NCI-H1105 treated with DMSO at 0.1 percent for 48 hours (cell line): ENCODE data around the gene NFIA.
A peak's percentile ranks its signal among the peaks of the same experiment; 100 is the strongest.

Experiments
- DNase-seq: peaks from one replicate; lab custom pipeline; 2025; lab: John Stamatoyannopoulos, UW

NFIA gene

DNA sequence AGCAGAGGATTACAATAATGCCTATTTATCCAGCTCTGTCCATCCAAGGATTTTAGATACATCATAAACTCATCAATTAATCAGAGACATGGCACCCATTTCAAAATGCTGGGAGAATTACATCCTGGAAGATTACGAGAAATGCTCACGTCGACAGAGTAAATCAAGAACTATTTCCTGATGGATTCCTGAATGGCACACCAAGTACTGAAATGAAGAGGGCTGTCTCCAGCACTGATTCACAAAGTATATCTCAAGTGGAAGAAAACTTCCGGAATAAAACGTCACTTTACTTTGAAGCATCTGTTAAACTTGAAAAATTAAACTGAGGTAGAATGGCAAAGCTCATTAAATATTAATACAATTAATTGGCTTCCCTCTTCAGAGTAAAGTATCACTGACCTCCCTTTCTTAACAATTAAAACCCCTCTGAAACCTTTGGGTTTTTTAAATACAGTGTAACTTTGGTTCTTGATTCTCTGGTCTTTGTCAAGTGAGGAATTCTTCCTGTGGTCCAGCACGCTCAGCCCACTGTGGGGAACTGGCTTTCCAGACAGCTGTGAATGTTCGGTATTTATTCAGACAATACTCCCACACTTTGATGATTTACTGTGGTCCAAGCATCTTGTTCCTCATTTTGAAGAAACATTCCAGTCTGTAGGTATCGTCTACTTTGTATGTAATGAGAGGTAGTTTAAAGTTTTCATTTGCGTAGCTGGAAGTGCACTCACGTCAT, 288.0 kb downstream of the NFIA start:
- no peak for DNase-seq

DNA sequence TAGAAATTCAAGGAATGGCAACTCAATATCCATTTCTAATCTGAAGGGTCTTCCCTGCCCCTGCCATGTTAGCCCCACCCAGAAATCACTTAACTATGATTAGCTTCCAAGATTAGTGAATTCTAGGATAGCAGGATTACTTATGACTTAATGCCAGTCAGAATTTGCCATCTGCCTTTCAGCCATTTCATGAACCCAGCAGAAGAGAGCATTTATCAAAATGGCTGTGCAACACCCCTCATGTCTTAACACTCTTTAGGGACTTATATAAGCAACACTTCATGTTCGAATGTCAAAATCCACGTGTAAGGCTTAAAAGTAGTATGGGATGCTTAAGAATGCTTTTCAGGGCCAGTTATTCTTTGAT, 288.5 kb downstream of the NFIA start:
- DNase-seq: no peak

- no peak for DNase-seq
Observed at GRCh38 chr1:61372944-61373343, 290.6 kb downstream of the NFIA start.

- DNase-seq: no peak
Observed at GRCh38 chr1:61374156-61374555, 291.8 kb downstream of the NFIA start.

DNA sequence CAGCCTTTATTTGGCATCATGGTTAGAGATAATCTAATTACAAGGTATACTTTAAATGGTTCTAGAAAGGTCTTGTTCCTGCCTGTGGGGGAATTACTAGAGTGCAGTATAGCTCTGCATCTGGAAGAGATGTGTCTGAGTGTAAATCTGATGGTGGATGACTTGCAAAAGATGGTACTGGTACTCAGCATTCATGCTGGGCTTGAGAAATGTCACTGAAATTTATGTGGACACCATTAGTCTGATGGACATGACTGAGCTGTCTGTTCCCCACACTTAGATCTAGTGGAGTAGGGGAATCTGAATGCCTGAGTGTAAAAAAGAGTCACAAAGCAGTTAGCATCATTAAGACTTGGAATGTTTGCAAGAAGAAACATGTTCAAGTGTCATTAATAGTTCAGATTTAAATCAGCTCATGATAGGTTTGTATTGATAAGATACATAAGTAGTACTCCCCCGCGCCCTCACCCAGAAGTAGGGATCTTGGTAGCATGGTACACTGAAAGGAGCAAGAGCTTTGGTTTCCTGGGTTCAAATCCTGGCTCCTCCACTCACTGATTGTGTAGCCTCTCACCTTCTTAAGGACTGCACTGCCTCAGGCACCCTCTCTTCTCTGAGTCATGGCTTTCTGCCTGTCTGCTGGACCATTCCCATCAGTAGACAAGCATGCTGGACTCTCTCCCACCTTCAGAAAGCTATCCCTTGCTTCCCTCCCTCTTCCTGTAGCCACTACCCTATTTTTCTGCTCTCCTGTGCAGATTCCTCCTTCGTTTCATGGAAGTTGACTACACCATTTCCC, 292.9 kb downstream of the NFIA start:
- DNase-seq: no peak

- DNase-seq: no peak
Observed at GRCh38 chr1:61376151-61376550, 293.8 kb downstream of the NFIA start.

GRCh38 chr1:61377242-61377958, 295.0 kb downstream of the NFIA start:
- DNase-seq: no peak

DNA sequence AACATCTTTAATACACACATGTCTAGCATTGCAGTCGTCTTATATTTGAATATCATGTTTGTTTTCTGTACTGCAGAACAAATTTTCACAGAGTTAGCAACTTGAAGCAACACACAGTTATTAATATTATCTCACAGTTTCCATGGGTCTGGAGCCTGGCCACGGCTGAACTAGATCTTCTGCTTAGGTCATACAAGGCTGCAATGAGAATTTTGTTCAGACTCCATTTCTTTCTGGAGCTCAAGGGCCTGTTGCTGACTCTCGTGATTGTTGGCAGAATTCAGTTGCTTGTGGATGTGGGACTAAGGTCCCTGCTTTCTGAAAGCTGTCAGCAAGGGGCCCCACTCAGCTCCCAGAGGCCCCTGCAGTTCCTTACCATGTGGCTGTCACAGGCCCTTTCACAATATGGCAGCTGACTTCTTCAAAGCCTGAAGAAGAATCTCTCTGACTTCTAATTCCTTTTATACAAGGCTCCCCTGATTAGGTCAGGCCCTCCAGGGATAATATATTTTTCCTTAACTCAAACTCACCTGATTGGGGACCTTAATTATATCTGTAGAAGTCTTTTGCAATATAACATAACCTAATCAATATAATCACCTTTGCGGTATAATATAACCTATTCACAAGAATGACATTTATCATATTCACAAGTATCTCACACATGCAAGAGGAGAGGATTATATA, 296.3 kb downstream of the NFIA start:
- no peak for DNase-seq

- DNase-seq: no peak
Observed at GRCh38 chr1:61379693-61380092, 297.3 kb downstream of the NFIA start.

GRCh38 chr1:61380561-61380960, 298.2 kb downstream of the NFIA start:
- DNase-seq: no peak

GRCh38 chr1:61386323-61386722, 304.0 kb downstream of the NFIA start:
- DNase-seq: no peak

DNA sequence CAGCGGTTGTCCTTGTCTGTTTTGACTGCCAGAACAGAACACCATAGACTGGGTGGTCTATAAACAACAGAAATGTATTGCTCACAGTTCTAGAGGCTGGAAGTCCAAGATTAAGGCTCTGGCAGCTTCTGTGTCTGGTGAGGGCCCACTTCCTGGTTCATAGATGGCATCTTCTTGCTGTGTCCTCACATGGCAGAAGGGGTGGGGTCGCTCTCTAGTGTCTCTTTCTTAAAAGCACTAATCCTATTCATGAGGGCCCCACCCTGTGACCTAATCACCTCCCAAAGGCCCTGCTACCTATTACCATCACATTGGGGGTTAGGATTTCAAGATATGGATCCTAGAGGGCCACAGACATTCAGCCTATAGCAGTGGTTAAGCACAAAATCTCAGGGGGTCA, 304.4 kb downstream of the NFIA start:
- no peak for DNase-seq

GRCh38 chr1:61387829-61388228, 305.5 kb downstream of the NFIA start:
- DNase-seq: no peak

DNA sequence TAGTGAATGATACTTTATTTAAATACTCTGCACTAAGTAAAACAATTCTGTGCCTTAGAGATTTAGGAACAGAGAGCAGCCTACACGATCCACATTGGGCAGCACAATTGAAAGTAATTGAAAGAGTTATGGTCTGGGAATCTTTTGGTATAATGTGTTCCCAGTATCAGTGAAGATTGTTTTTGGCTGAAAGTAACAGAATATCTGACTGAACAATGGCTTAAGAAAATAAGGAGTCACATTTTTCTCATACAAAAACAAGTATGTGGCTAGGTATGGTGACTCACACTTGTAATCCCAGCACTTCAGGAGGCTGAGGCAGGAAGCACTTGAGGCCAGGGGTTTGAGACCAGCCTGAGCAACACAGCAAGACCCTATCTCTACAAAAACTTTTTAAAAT, 306.2 kb downstream of the NFIA start:
- DNase-seq: no peak

DNA sequence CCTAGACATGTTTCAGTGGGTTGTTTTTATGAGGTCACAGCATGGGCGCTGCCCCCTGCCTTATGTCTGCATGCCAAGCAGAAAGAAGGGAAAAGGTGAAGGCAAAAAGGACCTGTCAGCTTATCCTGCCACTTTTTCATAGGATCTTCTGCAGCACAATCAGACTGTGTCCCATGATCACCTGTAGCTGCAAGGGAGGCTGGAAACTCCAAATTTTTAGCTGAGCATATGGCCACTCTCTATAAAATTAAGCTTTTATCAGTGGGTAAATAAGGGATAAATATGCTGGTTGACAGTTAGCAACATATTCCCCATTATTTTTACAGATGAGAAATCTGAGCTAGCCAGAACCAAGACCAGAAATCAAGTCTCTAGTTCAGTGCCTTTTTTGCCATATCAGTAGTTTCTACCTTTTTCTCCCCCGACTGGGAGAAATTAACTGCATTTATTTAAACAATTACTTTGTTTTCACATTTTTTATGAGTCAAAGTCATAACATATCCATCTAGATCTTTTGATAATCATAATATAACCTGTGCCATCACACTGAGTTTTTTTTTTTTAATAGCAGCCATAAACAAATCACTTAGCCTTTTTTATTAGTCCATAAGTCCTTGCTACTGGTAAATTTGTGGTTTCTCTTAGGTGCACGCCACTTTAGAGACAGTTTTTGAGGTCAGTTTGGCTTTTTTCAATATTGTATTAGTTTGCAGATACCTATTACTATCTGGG, 307.0 kb downstream of the NFIA start:
- DNase-seq: no peak

DNA sequence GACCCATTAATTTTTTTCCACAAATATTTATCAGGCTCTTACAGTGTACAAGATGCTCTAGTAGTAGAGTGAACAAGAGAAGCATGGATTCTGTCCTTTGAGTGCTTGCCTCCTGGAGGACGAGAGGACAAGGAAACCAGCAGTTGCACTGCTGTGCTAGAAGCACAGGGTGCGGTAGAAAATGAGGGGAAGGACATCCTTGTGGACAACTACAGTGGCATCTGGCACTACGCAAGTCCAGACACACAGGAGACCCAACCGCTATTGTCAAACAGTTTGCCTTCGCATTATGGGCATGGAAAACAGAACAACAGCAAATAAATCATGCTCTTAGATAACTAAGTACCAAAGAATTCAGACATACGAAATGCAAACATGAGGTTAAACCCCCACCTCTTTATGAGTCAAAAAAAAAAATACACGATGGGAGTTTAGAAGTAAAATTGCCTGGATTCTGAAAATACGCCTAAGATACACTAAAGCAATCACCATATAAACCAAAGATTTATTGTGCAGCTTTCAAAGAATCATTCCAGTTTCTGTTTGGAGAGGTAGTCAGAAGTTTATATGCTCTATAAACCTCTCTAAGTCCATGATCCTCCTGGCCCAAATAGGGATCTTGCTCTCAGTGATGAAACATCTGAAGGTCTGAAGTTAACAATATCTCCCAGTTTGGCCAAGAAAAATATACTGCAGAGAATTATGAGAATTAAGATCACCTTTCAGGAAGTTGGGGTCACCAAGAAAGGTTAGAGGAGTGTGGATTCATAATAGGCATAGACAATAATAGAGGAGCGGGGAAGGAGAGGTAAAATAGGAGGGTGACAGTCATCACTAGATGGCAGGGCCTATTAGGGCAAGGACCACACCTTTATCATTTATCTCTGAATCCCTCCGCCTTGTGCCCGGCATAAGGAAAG, 307.8 kb downstream of the NFIA start:
- no peak for DNase-seq

DNA sequence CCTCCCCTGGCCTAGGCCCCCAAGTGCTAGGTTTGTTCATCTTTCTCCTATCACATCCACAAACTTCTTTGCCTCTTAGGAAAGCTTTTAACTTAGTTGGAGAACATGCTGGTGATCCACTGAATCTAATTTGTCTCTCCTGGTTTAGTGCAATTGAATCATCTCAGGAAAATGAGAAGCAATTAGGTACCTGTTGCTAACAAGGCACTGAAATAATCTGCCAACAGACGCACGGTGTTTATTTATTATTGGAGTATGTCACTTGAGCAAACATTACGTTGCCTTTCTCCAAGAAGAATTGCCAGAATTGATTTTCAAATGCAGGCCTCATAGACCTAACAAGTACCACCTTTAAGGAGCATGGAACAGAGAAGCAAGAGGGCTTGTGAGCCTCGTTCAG, 309.4 kb downstream of the NFIA start:
- peak; percentile 76 for DNase-seq

- DNase-seq: no peak
Observed at GRCh38 chr1:61392409-61393242, 310.3 kb downstream of the NFIA start.

DNA sequence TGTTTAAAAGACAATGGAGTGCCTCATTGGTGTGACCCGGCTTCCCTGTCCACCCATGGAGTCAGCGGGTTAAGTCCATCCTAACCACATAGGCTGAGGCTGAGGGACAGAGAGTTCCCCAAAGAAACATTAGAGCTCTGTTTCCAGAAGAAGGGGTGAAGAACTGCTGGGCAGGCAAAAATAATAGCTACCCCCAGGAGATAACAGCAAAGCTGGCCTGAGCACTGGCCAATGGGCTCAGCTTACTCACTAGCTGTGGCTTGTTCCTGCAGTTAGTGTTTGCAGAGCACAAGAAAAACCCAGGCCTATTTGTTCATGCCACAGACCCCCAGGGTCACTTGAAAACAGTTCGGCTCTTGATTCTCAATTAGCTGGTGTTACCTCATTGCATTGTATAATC, 311.2 kb downstream of the NFIA start:
- no peak for DNase-seq
